ELF-1 (cell line): ENCODE data around the gene PSMD2.

ENCODE experiments used
- DNase-seq: peaks from one replicate; pipeline ENCODE4 v3.0.0-alpha.2; 2016; ENCODE audit warnings: low read depth, low spot score

PSMD2 gene

DNA sequence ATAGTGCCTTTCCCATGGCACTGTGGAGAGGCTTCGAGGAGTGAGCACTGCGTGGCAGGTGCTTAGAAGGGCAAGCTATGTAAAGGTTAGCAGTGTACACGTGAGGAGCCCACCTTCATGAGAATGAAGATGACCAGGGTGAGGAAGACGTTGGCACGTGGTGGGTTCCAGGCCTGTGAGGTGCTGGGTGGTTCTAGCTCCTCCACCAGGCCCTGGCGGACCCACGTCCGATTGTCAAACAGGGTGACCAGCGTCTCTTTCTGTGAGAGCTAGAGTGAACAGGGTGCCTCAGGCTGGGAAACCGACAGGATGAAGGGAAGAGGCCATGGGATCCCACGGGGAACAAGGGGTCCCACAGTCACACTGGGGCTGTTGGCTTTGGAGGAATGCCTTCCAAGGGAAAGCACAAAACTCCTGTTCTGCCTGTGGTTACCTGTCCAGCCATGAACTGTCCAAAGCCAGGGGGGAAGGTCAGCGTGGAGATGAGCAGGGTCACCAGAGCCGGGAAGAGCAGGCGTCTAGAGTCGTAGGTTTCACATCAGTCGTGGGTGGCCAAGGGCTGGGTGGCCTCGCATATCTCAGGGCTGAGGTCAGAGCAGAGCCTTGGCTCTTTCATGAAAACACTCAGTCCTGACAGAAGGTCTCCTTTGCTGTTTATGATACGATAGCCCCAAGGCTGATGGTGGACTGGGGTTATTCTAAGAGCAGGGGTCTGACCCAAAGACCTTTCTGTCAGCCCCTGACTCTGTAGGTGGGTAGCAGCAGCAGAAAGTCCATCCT is 56.4 kb downstream of the PSMD2 start:
- DNase-seq = no peak

DNA sequence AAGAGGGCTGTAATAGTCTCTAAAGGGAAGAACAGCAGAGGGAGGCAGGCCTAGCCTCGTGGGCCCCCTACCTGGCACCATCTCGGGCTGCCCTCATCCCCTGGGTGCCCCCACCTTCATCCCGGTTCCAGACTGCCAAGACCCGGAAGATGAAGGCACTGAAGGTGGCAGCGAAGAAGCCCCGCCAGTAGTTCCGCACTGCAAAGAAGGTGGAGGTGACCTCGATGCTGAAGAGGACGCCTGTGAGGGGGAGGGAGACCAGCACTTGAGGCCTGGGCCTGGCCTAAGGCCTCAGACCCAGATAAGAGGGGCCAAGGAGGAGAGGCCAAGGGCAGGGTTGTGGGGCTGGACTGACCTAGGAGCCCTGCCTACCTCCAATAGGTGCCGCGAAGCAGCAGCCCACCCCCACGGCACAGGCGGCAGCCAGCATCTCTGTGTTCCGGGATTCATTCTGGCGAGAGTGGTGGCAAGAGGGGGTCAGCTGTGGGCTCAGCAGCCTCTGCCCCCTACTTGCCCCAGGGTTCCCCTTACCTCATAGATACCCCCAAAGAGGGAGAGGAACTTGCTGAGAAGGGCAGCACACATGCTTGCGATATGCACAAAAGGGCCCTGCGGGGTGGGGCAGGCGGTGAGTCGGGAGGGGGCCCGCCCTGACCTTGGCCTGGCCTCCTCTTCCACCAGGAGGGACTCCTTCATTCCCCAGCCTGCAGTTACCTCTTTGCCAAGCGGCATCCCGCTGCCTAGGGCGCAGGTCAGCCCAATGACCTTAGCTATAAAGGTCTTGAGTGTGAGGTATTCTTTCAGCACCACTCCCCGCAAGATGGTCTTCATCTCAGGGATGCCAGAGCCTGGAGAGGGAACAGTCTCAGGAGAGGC is 58.4 kb downstream of the PSMD2 start:
- no peak for DNase-seq

DNA sequence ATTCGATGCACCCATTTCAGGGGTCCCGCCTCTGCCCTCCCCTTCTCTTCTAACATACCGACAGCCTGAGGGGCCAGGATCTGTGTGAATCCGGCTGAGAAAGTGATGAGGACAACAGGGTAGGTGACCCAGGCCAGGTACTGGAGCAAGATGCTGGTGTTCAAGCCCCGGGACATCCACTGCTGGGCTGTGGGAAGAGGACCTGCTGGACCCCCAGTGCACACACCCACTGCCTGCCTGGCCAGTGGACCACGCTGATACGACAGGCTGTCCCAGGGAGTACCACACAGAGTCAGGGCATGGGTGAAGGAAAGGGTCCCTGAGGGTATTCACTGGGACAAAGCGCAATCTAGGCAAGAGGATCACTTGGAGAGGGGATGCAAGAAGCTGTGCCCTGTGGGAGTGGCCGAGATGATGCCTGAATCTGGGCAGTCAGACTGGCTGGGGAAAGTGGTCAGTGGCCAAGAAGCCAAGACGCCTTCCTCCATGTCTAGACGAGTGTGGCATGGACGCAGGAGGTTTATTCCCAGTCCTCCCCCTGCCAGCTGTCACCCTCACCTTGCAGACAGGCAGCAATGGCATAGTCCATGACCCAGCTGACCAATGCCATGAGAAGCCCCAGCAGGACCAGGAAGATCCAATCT is 59.2 kb downstream of the PSMD2 start:
- no peak for DNase-seq
